HG02884 (cell line): ENCODE measurements around the gene TP73.
"Not testable (repeated sequence)": the region's sequence is repeated elsewhere in the genome, so short reads cannot be mapped to it uniquely, and the experiment has no call there.

Experiments used
- ATAC-seq: cut with Tn5 transposase; IDR thresholded peaks from one replicate; pipeline ENCODE4 v1.9.1; 2021; ENCODE audit warnings: mild to moderate bottlenecking, moderate library complexity; ENCODE audit not compliant: unreplicated experiment

TP73 gene

DNA sequence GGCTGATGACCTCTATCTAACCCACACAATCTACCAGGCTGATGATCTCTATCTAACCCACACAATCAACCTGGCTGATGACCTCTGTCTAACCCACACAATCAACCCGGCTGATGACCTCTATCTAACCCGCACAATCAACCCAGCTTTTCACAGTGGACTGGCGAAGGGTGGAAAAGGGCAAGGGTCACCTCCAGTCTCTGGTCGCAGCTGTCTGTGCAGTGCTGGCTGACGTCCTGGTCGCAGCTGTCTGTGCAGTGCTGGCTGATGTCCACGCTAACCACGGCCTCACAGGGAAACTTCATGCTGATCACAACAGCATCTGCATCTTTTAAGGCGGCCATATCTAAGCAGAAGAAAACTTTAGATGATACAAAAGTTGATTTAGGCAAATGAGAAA lies 87.7 kb downstream of the TP73 start:
- no peak for ATAC-seq

DNA sequence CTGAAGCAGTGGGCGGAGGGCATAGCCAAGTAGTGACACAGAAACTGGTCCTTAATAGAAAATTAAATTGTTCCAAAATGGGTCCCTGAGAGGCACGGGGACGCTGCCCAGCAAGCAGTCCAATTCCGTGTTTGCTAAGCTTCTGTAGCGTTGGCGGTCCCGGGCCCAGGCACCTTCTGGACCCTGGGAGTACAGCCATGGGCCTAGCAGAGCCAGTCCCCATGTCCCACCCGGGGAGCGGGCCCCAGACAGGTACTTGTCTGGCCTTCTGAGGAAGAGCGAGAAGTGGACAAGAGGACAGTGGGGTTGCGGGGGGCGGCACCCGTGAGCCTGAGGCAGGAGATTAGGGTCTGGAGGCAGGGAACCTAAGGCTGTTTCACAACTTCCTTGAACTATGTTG lies 88.4 kb downstream of the TP73 start:
- ATAC-seq = no peak

- no peak for ATAC-seq
Observed at GRCh38 chr1:3741566-3742438, 89.5 kb downstream of the TP73 start.

GRCh38 chr1:3742439-3743298 lies 90.4 kb downstream of the TP73 start:
- no peak for ATAC-seq

DNA sequence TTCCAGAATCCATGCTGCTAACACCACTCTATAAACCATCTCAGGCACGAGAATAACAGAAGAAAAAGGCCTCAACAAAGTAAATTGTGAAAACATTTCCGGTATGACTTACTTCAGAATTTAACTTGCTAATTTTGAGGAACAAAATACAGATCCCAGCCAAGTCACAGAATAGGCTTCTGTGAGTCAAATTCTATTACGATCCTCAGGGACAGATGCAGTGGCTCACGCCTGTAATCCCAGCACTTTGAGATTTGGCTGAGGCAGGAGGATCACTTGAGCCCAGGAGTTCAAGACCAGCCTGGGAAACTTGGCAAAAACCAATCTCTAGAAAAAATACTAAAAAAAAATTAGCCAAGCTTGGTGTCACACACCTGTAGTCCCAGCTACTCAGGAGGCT lies 91.1 kb downstream of the TP73 start:
- ATAC-seq = no peak

GRCh38 chr1:3743826-3744225 lies 91.5 kb downstream of the TP73 start:
- no peak for ATAC-seq

- ATAC-seq = no peak
Observed at GRCh38 chr1:3744646-3745045, 92.3 kb downstream of the TP73 start.

GRCh38 chr1:3745071-3745470 lies 92.8 kb downstream of the TP73 start:
- ATAC-seq = no peak

DNA sequence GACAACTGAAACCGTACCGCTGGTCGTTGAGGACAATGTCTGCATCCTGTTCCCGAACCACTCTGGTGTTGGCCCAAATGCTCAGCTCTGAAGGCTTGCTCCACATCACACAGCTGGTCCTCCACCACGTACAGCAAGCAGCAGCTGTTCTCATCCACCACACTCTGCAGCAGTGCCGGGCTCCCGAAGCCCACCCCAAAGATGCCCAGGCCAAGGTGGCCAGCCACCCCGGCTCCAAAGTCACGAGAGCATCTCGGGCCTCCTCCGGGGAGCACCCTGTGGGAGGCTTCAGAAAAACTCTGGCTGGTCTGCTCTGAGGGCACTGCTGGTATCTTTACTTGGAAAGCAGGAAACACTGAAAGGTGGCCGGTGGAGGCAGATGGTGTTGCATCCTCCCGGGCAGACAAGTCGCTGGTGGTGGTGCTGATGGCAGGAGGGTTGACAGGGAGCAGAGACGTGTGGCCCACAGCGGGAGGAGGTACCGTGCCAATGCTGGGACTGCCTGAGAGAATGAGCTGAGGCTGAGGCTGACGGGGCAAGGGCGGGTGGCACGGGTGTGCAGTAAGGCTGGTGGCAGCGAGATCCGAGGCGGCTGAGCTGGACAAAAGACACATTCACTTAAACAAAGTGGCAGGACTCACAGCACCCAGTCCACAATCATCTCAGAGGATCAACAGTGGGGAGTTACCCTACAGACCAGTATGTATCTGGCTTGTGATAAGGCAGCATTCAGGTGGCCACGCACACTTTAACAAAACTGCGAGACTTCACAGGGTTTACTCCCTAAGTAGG lies 93.5 kb downstream of the TP73 start:
- ATAC-seq = no peak

GRCh38 chr1:3746389-3746829 lies 94.1 kb downstream of the TP73 start:
- ATAC-seq = no peak

DNA sequence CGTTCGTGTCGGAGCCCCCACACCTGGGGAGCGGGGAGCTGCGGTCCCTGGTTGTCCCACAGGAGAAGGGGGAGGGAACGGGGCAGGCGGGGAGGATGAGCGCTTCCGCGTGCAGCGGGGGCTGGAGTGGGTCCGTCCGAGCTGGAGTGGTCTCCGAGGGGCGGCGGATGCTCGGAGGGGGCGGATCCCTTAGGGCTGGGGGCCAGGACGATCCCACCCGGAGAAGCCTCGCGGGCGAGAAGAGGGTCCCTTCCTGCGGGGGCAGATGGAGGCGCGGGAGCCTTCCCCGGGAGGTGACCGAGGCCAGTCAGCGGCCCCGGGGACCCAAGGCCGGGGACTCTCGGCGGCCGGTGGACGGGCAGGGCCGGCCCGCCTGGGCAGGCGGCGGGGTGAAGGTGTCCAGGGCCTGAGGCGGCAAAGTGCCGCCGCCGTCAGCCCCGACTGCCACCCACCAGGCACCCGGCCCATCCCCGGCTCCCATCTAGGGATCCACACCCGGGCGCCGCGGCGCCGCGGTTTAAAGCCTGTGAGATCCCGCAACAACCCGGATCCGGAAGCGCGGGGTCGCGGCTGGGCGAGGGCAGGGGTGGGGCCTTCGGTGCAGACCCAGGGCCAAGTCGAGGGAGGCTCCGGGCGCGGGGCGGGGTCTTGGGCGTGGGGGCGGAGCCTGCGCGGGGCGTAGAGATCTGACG lies 94.7 kb downstream of the TP73 start:
- ATAC-seq = peak; percentile 72

- no peak for ATAC-seq
Observed at GRCh38 chr1:3747522-3747848, 95.2 kb downstream of the TP73 start.

DNA sequence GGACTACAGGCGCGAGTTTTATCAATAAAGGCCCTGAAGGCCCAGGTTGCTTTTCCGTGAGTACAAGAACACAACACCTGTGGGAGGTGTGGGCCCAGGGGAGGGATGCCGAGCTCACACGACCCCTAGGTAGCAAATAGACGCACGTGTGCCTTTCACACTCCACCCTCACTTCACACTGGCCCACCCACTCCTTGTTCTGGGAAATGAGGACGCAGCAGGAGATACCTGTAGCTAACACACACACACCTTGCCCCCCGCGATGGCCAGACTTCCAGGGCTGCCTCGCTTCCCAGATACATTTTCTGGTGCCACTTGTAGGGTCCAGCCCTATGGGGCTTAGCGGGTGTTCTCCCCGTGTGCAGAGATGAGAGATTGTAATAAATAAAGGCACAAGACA lies 95.6 kb downstream of the TP73 start:
- ATAC-seq = no peak

GRCh38 chr1:3748316-3748900 lies 96.1 kb downstream of the TP73 start:
- not testable (repeated sequence) for ATAC-seq

DNA sequence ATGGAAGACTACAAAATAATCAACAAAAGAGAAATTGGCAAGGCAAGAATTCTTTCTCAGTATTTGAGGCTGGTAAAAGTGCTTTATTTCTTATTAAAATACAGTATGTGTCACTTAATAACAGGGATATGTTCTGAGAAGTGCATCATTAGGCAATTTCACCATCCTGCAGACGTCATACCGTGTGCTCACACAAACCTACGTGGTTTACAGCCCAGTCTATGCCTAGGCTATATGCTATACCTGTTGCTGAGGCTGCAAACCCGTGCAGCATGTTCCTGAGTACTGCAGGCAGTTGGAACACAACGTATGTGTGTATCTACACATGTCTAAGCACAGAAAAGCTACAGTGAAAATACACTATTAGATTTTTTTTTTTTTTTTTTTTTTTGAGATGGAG lies 97.2 kb downstream of the TP73 start:
- ATAC-seq = no peak

- no peak for ATAC-seq
Observed at GRCh38 chr1:3750741-3751140, 98.4 kb downstream of the TP73 start.

- ATAC-seq = no peak
Observed at GRCh38 chr1:3752400-3752945, 100.2 kb downstream of the TP73 start, which contains the start of gene CCDC27. Gene CCDC27 (plus strand): TSS chr1:3752450. CDS start chr1:3752482, 32 bp downstream.

DNA sequence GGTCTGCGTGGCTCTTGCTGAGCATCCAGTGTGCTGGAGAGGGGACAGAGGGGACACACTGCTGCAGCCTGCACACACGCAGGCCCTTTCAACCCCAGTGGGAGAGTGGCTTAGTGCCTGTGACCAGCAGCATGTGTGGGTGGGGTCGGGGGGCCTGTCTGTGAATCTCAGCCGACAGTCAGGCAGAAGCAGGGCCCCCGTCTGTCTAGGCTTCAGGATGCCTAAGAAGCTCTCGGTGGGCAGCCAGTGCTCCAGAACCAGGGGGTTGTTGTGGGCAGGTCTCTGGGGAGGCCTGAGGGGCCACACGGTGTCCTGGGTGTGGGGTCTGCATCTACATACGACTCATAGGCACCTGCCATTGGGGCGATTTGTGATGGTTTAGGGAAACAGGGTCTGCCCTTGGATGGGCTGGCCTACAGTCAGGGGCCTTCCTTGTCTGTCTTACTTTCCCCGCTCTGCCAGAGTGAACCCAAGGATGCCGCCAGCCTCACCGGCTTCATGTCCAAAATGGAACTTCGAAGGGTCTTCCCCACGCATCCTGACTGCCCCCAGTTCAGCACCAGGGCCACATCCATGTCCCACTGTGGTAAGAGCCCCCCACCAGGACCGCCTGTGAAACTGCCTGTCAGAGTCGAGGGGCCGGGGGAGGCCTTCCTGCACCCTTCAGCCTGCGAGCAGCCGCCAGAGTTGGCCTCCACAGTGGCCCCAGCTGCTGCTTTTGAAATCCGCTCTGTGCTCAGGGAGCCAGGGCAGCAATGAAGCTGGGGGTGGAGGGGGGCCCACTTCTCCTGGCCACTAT lies 101.5 kb downstream of the TP73 start:
- ATAC-seq = no peak

DNA sequence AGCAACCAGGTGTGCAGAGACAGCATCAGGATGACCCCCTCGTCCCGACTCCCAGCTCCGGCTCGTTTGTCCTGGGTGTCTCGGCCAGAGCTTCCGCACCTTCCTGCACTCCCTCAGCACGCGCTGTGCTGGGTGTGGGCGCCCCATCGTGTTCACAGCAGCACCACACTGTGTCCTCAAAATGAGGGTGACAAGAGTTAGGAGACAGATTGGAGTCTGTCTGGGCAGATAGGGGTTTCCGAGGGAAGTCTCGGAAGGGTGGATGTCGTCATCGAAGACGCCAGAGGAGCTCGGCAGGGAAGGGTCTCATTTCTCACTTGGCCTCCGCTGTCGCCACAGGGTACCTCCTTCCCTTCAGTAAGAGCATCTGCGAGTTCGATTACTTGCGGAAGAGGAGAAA lies 104.1 kb downstream of the TP73 start:
- ATAC-seq = no peak
